HepG2 (cell line): ENCODE measurements around the gene ARHGDIA. TPM values are rescaled to one million over a fixed set of nuclear protein-coding genes. Genes with fewer than 3 reads are reported as not detected.

Experiments used
- ARID5B ChIP-seq: IDR thresholded peaks from 2 replicates; pipeline ENCODE4 v1.4.0; 2020; ENCODE audit warnings: mild to moderate bottlenecking, missing genetic modification reagents
- ARNTL ChIP-seq: sonication (generic); formaldehyde crosslinking; IDR thresholded peaks from 2 replicates; pipeline ENCODE4 v1.4.0; 2020; ENCODE audit warnings: mild to moderate bottlenecking, missing genetic modification reagents
- CEBPZ ChIP-seq: IDR thresholded peaks from 2 replicates; pipeline ENCODE4 v1.6.1; 2012; ENCODE audit warnings: low read length, improper control_type of control experiment
- FOSL2 ChIP-seq: sonication (generic); formaldehyde crosslinking; IDR thresholded peaks from 2 replicates; pipeline ENCODE4 v1.4.0; 2020; ENCODE audit warnings: missing genetic modification reagents
- GLI4 ChIP-seq: sonication (generic); formaldehyde crosslinking; IDR thresholded peaks from 2 replicates; pipeline ENCODE4 v1.5.1; 2020; ENCODE audit warnings: missing genetic modification reagents, mild to moderate bottlenecking, moderate library complexity, borderline replicate concordance
- KDM3A ChIP-seq: IDR thresholded peaks from 2 replicates; pipeline ENCODE4 v1.6.1; 2018; ENCODE audit warnings: low read depth, missing compliant biosample characterization
- KLF15 ChIP-seq: sonication (generic); formaldehyde crosslinking; IDR thresholded peaks from 2 replicates; pipeline ENCODE4 v1.8.1; 2023; ENCODE audit warnings: borderline replicate concordance, mild to moderate bottlenecking, inconsistent platforms, missing genetic modification reagents, mixed read lengths
- PHF21A ChIP-seq: sonication (generic); formaldehyde crosslinking; IDR thresholded peaks from 2 replicates; pipeline ENCODE4 v1.5.0; 2020; ENCODE audit warnings: mild to moderate bottlenecking, missing genetic modification reagents
- RXRA ChIP-seq: sonication (generic); formaldehyde crosslinking; IDR thresholded peaks from 2 replicates; pipeline ENCODE4 v1.5.1; 2020; ENCODE audit warnings: missing genetic modification reagents
- SP140L ChIP-seq: sonication (generic); formaldehyde crosslinking; IDR thresholded peaks from 2 replicates; pipeline ENCODE4 v1.4.0; 2020; ENCODE audit warnings: missing genetic modification reagents, borderline replicate concordance
- TBL1XR1 ChIP-seq: fragments of 150-350 bp; IDR thresholded peaks from 2 replicates; pipeline ENCODE4 v1.6.1; 2014; ENCODE audit warnings: borderline replicate concordance, low read length; ENCODE audit not compliant: partially characterized antibody
- ZNF232 ChIP-seq: sonication (generic); formaldehyde crosslinking; IDR thresholded peaks from 2 replicates; pipeline ENCODE4 v1.4.0; 2020; ENCODE audit warnings: missing genetic modification reagents, borderline replicate concordance
- ZNF746 ChIP-seq: sonication (generic); formaldehyde crosslinking; IDR thresholded peaks from 2 replicates; pipeline ENCODE4 v1.8.0; 2022; ENCODE audit warnings: mild to moderate bottlenecking, missing genetic modification reagents
- ZNF772 ChIP-seq: sonication (generic); formaldehyde crosslinking; IDR thresholded peaks from 2 replicates; pipeline ENCODE4 v1.5.0; 2020; ENCODE audit warnings: mild to moderate bottlenecking, missing genetic modification reagents
- polyA plus RNA-seq, 8 experiments: library from polyadenylated mRNA; depleted of rRNA in 3 of 8; stranded (reverse) in 7 of 8; unstranded in 1 of 8; fragments of >200 nt; fragmentation: Illumina TruSeq in 4 of 8; extraction: Trizol in 4 of 8; gene quantifications; 2 replicates each; pipeline versions ENCODE4 v1.2.1 to v1.2.3, GENCODE V29; 2011 to 2016; ENCODE audit warnings: low read depth in 4 of 8, missing spikeins in 1 of 8, mixed read lengths in 1 of 8; ENCODE audit not compliant: insufficient read depth in 1 of 8
- total RNA-seq, 5 experiments: library from RNA; depleted of rRNA; stranded (reverse); fragments of >200 nt; fragmentation: Illumina TruSeq; extraction: Trizol; gene quantifications; 2 replicates each; pipeline ENCODE4 v1.2.3, GENCODE V29; 2016; ENCODE audit warnings: low read depth in 1 of 5
- TF ChIP-seq, protein P1 (sequence below): IDR thresholded peaks from 2 replicates; pipeline ENCODE4 v1.6.1; 2016; ENCODE audit warnings: low read depth
- TF ChIP-seq, protein P2 (sequence below): sonication (generic); formaldehyde crosslinking; IDR thresholded peaks from 2 replicates; pipeline ENCODE4 v1.5.0; 2020; ENCODE audit warnings: missing genetic modification reagents
- TF ChIP-seq, protein P3 (sequence below): sonication (generic); formaldehyde crosslinking; IDR thresholded peaks from 2 replicates; pipeline ENCODE4 v1.5.1; 2020; ENCODE audit warnings: missing genetic modification reagents, mild to moderate bottlenecking, borderline replicate concordance

ARHGDIA gene
- total and polyA plus RNA-seq, 2 of the 13 experiments (the other 11 are each of a cell fraction or from before 2014, with no cell fraction given), result 40.0 to 64.0 TPM

DNA sequence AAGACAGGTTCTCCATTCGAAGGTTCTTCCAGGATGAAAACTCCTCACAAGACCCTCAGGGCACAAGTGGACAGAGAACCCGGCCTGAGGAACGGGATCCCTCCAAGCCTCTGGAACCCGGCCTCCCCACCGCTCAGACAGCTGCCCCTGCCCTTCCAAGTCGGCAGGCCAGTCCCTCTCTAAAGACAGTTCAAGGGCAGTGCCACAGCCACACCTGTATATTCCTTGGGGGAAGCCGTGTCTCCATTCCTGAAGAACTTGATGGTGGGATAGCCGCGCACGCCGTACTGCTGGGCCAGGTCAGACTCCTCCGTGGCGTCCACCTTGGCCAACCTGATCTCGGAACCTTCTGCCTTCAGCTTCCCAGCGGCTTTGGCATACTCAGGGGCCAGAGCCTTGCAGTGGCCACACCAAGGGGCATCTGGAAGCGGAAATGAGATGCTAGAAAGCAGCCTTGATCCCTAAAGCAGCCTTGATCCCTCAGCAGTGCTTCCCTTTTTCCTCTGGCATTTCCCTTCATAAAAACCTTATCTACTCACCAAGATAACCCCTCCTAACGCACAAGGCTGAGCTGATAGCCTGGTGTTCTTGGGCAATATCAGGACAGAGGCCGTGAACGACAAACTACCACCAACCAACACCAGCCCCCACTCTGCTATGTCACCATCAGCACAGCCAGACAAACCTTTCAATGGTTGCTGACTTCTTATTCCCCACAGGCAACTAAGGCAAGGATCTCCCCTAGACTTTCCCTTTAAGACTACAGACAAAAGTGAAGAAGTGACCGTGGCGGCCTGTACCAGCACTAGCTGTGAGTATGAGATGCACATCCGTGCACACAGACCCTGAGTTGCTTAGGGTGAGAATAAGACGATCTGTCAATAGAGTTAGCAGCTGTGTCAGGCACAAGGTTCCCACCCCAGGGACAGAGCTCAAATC is 11.9 kb downstream of the ARHGDIA start (continued):
- TF ChIP-seq, protein P1, sequence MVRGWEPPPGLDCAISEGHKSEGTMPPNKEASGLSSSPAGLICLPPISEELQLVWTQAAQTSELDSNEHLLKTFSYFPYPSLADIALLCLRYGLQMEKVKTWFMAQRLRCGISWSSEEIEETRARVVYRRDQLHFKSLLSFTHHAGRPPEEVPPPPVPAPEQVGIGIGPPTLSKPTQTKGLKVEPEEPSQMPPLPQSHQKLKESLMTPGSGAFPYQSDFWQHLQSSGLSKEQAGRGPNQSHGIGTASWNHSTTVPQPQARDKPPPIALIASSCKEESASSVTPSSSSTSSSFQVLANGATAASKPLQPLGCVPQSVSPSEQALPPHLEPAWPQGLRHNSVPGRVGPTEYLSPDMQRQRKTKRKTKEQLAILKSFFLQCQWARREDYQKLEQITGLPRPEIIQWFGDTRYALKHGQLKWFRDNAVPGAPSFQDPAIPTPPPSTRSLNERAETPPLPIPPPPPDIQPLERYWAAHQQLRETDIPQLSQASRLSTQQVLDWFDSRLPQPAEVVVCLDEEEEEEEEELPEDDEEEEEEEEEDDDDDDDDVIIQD (CRISPR knock-in tag), result 0 out of 2 replicates have a peak, but pooled peaks have one; percentile 20
- no peak for TF ChIP-seq TBL1XR1
- TF ChIP-seq ARID5B, result no peak
- no peak; the same call in 1 of the 2 replicates for TF ChIP-seq ARNTL (CRISPR knock-in tag)
- no peak for TF ChIP-seq CEBPZ
- TF ChIP-seq ZNF746 (CRISPR knock-in tag), result peak; percentile 7; the same call in 1 of the 2 replicates
- TF ChIP-seq PHF21A (CRISPR knock-in tag), result peak; percentile 20; the same call in 1 of the 2 replicates
- no peak for TF ChIP-seq SP140L (CRISPR knock-in tag)
- no peak for TF ChIP-seq GLI4 (CRISPR knock-in tag)
- TF ChIP-seq FOSL2 (CRISPR knock-in tag), result no peak
- TF ChIP-seq ZNF232 (CRISPR knock-in tag), result 0 out of 2 replicates have a peak, but pooled peaks have one; percentile 17
- TF ChIP-seq KDM3A (CRISPR knock-in tag), result peak; percentile 8; the same call in 1 of the 2 replicates
- peak; percentile 83 for TF ChIP-seq ZNF772 (CRISPR knock-in tag)
- TF ChIP-seq, protein P2, sequence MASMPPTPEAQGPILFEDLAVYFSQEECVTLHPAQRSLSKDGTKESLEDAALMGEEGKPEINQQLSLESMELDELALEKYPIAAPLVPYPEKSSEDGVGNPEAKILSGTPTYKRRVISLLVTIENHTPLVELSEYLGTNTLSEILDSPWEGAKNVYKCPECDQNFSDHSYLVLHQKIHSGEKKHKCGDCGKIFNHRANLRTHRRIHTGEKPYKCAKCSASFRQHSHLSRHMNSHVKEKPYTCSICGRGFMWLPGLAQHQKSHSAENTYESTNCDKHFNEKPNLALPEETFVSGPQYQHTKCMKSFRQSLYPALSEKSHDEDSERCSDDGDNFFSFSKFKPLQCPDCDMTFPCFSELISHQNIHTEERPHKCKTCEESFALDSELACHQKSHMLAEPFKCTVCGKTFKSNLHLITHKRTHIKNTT, result no peak
- no peak for TF ChIP-seq KLF15 (CRISPR knock-in tag)
- no peak for TF ChIP-seq RXRA (CRISPR knock-in tag)
- TF ChIP-seq, protein P3, sequence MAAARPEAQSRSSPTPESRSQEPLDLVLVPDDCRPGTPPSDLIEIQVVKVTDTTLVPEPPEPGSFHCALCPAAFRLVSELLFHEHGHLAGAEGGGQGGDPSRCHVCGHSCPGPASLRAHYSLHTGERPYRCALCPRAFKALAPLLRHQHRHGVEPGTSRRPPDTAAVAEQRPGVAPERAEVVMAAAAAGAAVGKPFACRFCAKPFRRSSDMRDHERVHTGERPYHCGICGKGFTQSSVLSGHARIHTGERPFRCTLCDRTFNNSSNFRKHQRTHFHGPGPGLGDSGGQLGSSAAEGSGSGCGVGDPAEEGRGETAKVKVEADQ (CRISPR knock-in tag), result no peak
